Sigmoid colon (tissue), 7 donors: Measurements from ENCODE around the gene FAM227B. TPM values are rescaled to one million over a fixed set of nuclear protein-coding genes. Genes with fewer than 3 reads are reported as not detected.
"Not testable (repeated sequence)": the region's sequence is repeated elsewhere in the genome, so short reads cannot be mapped to it uniquely, and the experiment has no call there.

Experiments used
- DNase-seq: peaks from one replicate; pipeline ENCODE4 v3.0.0-alpha.2; 2019
- H3K27ac ChIP-seq, 4 donors: fragments of 200-600 bp; sonication (generic); one replicate each; pipeline ENCODE4 v1.5.1; 2016 to 2019; ENCODE audit warnings: mild to moderate bottlenecking in 1 of 4
- H3K27me3 ChIP-seq, 3 donors: fragments of 200-600 bp; sonication (generic); one replicate each; pipeline ENCODE4 v1.5.1; 2019; ENCODE audit warnings: mild to moderate bottlenecking in 1 of 3
- H3K36me3 ChIP-seq, 4 donors: fragments of 200-600 bp; sonication (generic); one replicate each; pipeline ENCODE4 v1.5.1; 2016 to 2019
- H3K4me1 ChIP-seq, 4 donors: fragments of 200-600 bp; sonication (generic); one replicate each; pipeline ENCODE4 v1.5.1; 2017 to 2019
- H3K4me3 ChIP-seq, 4 donors: fragments of 200-600 bp; sonication (generic); one replicate each; pipeline ENCODE4 v1.5.1; 2017 to 2019; ENCODE audit warnings: mild to moderate bottlenecking in 2 of 4, moderate library complexity in 1 of 4
- H3K9me3 ChIP-seq, 4 donors: fragments of 200-600 bp in 3 of 4; sonication (generic) in 3 of 4; one replicate each; pipeline versions ENCODE4 v1.5.1 to v1.6.1; 2013 to 2019
- EP300 ChIP-seq, 4 donors: sonication (generic); formaldehyde crosslinking; IDR thresholded peaks; one replicate each; pipeline ENCODE4 v1.6.1; 2017; ENCODE audit warnings: antibody characterized with exemption in 4 of 4
- POLR2A ChIP-seq, 2 donors: fragments of 450-650 bp; IDR thresholded peaks; one replicate each; pipeline ENCODE4 v1.6.1; 2016; ENCODE audit warnings: antibody characterized with exemption in 2 of 2, mild to moderate bottlenecking in 2 of 2, moderate library complexity in 2 of 2
- POLR2AphosphoS5 ChIP-seq, 4 donors: sonication (generic); formaldehyde crosslinking; IDR thresholded peaks; one replicate each; pipeline ENCODE4 v1.6.1; 2017; ENCODE audit warnings: antibody characterized with exemption in 4 of 4
- WGBS, 2 donors: extraction: QIAGEN DNeasy Blood & Tissue Kit; methylation state at CpG; one replicate each; pipeline ENCODE4 v1.1.7; 2013; 5-methylcytosine and 5-hydroxymethylcytosine counted together
- intact Hi-C: fragments of 100-400 bp; cut with DNase I; formaldehyde crosslinking; loops from one replicate; pipeline ENCODE4 v1.15.1; 2023
- polyA plus RNA-seq, 3 donors: library from polyadenylated mRNA; stranded (reverse); fragments of 200-250 nt; gene quantifications; one replicate each; pipeline ENCODE4 v1.2.3, GENCODE V29; 2013
- total RNA-seq, 4 donors: library from RNA; depleted of rRNA; stranded (reverse); fragments of >200 nt; gene quantifications; one replicate each; pipeline ENCODE4 v1.1.0, GENCODE V29; 2016
- TF ChIP-seq, protein P1 (sequence below), 4 experiments: fragments of 450-650 bp in 3 of 4; fragments of 200-600 bp in 1 of 4; IDR thresholded peaks; one replicate each; pipeline ENCODE4 v1.5.1; 2016 to 2019; ENCODE audit warnings: antibody characterized with exemption in 4 of 4, mild to moderate bottlenecking in 3 of 4, moderate library complexity in 2 of 4
- donor health status: healthy with polysubstance abuse.
- donor health status: Bipolar disorder and iron deficiency.
- donor health status: healthy.

The FAM227B gene
- total and polyA plus RNA-seq, 7 donors = 1.8 to 21.1 (median 11.1) TPM

DNA sequence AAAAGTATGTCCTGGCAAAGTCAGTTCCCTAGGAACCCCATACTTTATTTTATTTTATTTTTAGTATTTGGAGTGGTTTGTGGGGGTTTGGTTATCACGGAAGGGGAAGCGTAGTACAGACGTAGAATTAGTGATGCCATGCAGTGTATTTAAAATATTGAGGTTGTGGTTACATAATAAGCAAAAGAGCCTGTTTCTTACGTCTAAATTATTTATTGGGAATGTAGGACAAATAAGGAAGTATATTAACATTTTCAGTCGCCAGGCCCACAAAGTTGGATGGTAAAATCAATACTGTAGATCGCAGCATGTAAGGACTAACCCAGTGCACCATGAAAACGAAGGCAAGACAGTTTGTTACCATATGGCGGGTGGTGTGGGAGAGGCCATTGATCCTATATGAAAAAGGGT lies 788 bp upstream of the FAM227B start:
- 8 to 15% methylated on average over 8 of the region's 8 CpGs for WGBS, 2 donors
- TF ChIP-seq, protein P1, sequence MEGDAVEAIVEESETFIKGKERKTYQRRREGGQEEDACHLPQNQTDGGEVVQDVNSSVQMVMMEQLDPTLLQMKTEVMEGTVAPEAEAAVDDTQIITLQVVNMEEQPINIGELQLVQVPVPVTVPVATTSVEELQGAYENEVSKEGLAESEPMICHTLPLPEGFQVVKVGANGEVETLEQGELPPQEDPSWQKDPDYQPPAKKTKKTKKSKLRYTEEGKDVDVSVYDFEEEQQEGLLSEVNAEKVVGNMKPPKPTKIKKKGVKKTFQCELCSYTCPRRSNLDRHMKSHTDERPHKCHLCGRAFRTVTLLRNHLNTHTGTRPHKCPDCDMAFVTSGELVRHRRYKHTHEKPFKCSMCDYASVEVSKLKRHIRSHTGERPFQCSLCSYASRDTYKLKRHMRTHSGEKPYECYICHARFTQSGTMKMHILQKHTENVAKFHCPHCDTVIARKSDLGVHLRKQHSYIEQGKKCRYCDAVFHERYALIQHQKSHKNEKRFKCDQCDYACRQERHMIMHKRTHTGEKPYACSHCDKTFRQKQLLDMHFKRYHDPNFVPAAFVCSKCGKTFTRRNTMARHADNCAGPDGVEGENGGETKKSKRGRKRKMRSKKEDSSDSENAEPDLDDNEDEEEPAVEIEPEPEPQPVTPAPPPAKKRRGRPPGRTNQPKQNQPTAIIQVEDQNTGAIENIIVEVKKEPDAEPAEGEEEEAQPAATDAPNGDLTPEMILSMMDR (IDR thresholded peaks at IDR 0.05) = no peak
- TF ChIP-seq EP300 (IDR thresholded peaks at IDR 0.05) = no peak
- no peak for DNase-seq
- Histone ChIP-seq H3K9me3 (peaks cover 0 to 8% (median 1%) of the 10 kb centered on the region in 4 donors), H3K4me1 (peaks cover 0 to 35% (median 23%) of the 10 kb centered on the region in 4 donors), H3K4me3 (peak overlapping the region; percentile 70 to 91 (median 76)), H3K27me3 (no peaks in the 10 kb centered on the region), H3K27ac (peak overlapping the region; percentile 90 to 94 (median 92)), H3K36me3 (peaks cover 5 to 16% (median 8%) of the 10 kb centered on the region in 4 donors)
- intact Hi-C loops = loop anchor here (2.0 to 10.0 kb wide), 9 partner anchors 146 to 516 kb away; partner anchors contain the start of genes COPS2 and FGF7

DNA sequence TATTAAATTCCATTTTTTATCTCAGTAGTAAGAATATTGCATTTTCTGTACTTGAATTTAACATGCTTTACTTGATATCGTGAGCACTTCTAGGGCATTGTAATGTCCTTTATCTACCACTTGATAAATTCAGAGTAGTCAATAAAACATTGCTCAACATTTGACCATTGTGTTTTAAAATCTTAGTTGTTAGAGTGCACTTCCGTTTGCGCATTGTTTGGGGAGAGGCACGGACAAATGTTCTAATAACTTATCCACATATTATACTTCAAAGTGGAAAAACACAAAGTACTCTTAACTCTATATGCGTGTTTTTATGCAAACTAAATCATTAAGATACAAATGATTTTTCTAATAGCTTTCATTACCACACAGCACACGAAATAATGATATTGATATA lies 419 bp downstream of the FAM227B start:
- H3K4me3 ChIP-seq = peak overlapping the region; percentile 70 to 91 (median 76)
- 1 to 4% methylated on average over 6 of the region's 6 CpGs for WGBS, 2 donors
- H3K9me3 ChIP-seq = peaks cover 0 to under 1% (median 0%) of the 10 kb centered on the region in 4 donors
- intact Hi-C loops = loop anchor here (2.0 to 10.0 kb wide), 9 partner anchors 147 to 517 kb away; partner anchors contain the start of genes COPS2 and FGF7
- peaks cover 0 to 4% (median under 1%) of the 10 kb centered on the region in 4 donors for H3K36me3 ChIP-seq
- H3K27me3 ChIP-seq = no peaks in the 10 kb centered on the region
- peaks cover 0 to 35% (median 23%) of the 10 kb centered on the region in 4 donors for H3K4me1 ChIP-seq
- peak overlapping the region; percentile 90 to 94 (median 92) for H3K27ac ChIP-seq
- DNase-seq = no peak
- TF ChIP-seq, protein P1 (IDR thresholded peaks at IDR 0.05) = peak in 1 of 4 experiments; percentile 18
- TF ChIP-seq POLR2A (IDR thresholded peaks at IDR 0.05) = no peak

DNA sequence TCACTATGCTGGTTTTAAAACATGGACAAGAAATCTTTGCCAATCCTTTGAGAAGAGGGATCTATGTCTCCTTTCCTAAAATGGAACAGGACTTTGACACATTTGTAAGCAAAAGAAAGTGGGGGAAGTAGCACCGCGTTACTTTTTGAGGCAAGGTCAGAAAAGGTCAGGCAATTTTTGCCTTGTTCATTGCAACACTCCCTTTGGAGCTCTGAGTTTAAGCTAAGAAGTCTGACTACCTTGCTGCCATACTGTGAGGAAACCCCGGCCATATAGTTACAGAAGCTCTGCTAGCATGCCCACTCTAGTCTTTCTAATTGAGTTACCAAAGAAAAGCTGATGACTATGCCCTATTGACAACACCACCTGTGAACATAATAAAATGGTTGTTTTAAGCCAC lies 1.4 kb downstream of the FAM227B start:
- H3K27me3 ChIP-seq = no peaks in the 10 kb centered on the region
- WGBS, 2 donors = 83 to 92% methylated on average over 3 of the region's 3 CpGs
- peak overlapping the region; percentile 90 to 94 (median 92) for H3K27ac ChIP-seq
- TF ChIP-seq EP300 (IDR thresholded peaks at IDR 0.05) (no peak), POLR2A (IDR thresholded peaks at IDR 0.05) (no peak), POLR2AphosphoS5 (IDR thresholded peaks at IDR 0.05) (no peak)
- TF ChIP-seq, protein P1 (IDR thresholded peaks at IDR 0.05) = no peak
- H3K4me3 ChIP-seq = no peak overlapping the region
- DNase-seq = no peak
- H3K9me3 ChIP-seq = no peaks in the 10 kb centered on the region
- H3K36me3 ChIP-seq = no peaks in the 10 kb centered on the region
- H3K4me1 ChIP-seq = peaks cover 0 to 35% (median 23%) of the 10 kb centered on the region in 4 donors
- intact Hi-C loops = no loop called here

DNA sequence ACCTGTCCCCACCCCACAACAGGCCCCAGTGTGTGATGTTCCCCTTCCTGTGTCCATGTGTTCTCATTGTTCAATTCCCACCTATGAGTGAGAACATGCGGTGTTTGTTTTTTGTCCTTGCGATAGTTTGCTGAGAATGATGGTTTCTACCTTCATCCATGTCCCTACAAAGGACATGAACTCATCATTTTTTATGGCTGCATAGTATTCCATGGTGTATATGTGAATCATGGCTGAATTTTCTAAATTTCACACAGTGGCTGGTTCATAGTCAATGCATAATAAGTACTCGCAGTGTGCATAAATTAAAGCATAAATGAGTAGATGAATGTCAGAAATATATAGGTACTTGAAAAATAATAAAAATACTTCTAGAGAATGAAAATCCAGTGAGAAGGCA lies 8.4 kb downstream of the FAM227B start:
- H3K4me3 ChIP-seq, DNase-seq, H3K9me3 ChIP-seq, H3K4me1 ChIP-seq, intact Hi-C loops, H3K27ac ChIP-seq, H3K27me3 ChIP-seq, H3K36me3 ChIP-seq: not testable (repeated sequence)
- 98 to 99% methylated on average over 3 of the region's 3 CpGs for WGBS, 2 donors

DNA sequence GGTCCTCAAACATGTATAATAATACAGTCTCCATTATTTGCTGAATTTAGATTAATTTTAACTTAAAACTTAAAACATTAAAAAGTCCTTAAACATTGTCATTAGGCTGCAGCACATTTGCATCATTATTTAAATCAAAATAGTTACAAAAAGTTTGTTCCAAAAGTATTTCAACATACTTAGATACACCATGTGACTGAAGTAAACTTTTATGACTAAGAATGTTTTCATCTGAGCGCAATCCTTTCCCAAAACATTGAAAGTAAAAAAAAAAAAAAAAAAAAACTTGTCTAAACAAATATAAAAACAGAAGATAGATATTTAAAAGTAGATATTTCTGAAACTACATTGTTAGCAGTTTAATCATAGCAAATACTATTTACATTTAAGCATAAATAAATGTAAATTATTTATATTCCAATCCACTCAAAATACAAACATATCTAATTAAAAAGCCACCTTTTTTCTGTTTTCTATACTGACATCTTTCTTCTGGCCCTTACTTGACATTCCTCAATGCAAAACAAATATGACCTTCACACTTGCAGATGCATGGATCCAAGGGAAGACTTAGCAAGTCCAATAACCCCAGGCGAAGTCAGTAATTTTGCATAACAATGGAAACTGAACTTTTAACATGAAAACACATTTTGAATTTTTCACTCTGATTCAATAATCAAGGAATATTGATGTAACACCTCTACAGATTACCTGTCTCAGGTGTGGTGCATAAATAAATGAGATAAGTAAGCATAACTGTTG lies 10.3 kb downstream of the FAM227B start:
- H3K4me1 ChIP-seq = no peaks in the 10 kb centered on the region
- no peak overlapping the region for H3K4me3 ChIP-seq
- H3K9me3 ChIP-seq = no peaks in the 10 kb centered on the region
- TF ChIP-seq, protein P1 (IDR thresholded peaks at IDR 0.05) = no peak
- TF ChIP-seq POLR2AphosphoS5 (IDR thresholded peaks at IDR 0.05) (no peak), POLR2A (IDR thresholded peaks at IDR 0.05) (no peak), EP300 (IDR thresholded peaks at IDR 0.05) (no peak)
- intact Hi-C loops = no loop called here
- H3K36me3 ChIP-seq = peaks cover 0 to 5% (median 0%) of the 10 kb centered on the region in 4 donors
- no peak for DNase-seq
- no peak overlapping the region for H3K27ac ChIP-seq
- WGBS, 2 donors = 86 to 87% methylated on average over 2 of the region's 2 CpGs
- no peaks in the 10 kb centered on the region for H3K27me3 ChIP-seq
